ENCODE data around the gene PRPS2. TPM values are rescaled to one million over a fixed set of nuclear protein-coding genes. Genes with fewer than 3 reads are reported as not detected.
A peak's percentile ranks its signal among the peaks of the same experiment; 100 is the strongest.

Gene PRPS2
- total RNA-seq, 1 donor from 2014 or later: 13.2 TPM

DNA sequence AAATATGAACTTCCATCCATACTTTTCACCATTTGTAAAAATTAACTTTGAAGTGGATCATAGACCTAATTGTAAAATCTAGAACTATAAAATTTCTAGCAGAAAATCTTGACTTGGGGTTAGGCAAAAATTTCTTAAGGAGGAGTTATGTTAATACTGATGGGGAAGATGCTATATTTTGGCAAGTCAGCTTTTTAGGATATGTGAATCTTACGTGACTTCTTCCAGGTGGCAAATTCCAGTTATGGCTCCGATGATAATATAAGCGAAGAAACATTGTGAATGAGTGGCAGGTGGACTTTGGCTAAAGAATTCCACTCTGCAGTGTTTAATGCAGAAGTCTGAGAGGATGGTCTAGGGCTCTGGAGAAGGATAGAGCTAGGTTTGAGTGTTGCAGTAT lies 1.5 kb downstream of the PRPS2 start:
- Mint-ChIP-seq H3K27me3 (ENCODE audit: unreplicated experiment) (peaks cover 11% of the 10 kb centered on the region), H3K9me3 (ENCODE audit: unreplicated experiment) (no peaks in the 10 kb centered on the region), H3K4me1 (ENCODE audit: unreplicated experiment) (peaks cover 2% of the 10 kb centered on the region), H3K4me3 (ENCODE audit: unreplicated experiment) (peak overlapping the region; percentile 58), H3K27ac (ENCODE audit: unreplicated experiment) (no peak overlapping the region), H3K36me3 (ENCODE audit: unreplicated experiment) (peaks cover 2% of the 10 kb centered on the region)
- no peak for DNase-seq (ENCODE audit: extremely low spot score, unreplicated experiment)
- TF ChIP-seq, protein P1, sequence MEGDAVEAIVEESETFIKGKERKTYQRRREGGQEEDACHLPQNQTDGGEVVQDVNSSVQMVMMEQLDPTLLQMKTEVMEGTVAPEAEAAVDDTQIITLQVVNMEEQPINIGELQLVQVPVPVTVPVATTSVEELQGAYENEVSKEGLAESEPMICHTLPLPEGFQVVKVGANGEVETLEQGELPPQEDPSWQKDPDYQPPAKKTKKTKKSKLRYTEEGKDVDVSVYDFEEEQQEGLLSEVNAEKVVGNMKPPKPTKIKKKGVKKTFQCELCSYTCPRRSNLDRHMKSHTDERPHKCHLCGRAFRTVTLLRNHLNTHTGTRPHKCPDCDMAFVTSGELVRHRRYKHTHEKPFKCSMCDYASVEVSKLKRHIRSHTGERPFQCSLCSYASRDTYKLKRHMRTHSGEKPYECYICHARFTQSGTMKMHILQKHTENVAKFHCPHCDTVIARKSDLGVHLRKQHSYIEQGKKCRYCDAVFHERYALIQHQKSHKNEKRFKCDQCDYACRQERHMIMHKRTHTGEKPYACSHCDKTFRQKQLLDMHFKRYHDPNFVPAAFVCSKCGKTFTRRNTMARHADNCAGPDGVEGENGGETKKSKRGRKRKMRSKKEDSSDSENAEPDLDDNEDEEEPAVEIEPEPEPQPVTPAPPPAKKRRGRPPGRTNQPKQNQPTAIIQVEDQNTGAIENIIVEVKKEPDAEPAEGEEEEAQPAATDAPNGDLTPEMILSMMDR (IDR thresholded peaks at IDR 0.05): no peak

DNA sequence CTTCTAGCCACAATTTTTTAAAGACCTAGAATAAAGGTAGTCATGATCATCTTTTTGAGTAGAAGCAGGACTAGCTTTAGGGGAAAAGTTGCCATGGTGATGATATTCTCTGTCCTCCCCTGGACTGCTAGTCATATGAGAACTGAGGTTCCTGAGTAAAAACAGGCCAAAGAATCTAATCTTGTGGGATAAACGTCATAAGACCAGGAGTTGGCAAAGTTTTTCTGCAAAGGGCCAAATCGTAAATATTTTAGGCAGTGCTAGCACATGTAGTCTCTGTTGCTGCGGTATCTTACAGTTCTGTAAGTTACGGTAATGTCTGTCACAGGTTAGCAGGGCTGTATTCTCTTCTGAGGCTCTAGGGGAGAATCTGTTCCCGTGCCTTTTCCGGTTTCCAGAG lies 3.4 kb downstream of the PRPS2 start:
- Mint-ChIP-seq H3K27me3 (ENCODE audit: unreplicated experiment) (no peaks in the 10 kb centered on the region), H3K36me3 (ENCODE audit: unreplicated experiment) (peaks cover 2% of the 10 kb centered on the region), H3K4me1 (ENCODE audit: unreplicated experiment) (peaks cover 2% of the 10 kb centered on the region), H3K27ac (ENCODE audit: unreplicated experiment) (no peak overlapping the region), H3K4me3 (ENCODE audit: unreplicated experiment) (no peak overlapping the region), H3K9me3 (ENCODE audit: unreplicated experiment) (no peaks in the 10 kb centered on the region)
- TF ChIP-seq, protein P1 (IDR thresholded peaks at IDR 0.05): no peak
- no peak for DNase-seq (ENCODE audit: extremely low spot score, unreplicated experiment)

DNA sequence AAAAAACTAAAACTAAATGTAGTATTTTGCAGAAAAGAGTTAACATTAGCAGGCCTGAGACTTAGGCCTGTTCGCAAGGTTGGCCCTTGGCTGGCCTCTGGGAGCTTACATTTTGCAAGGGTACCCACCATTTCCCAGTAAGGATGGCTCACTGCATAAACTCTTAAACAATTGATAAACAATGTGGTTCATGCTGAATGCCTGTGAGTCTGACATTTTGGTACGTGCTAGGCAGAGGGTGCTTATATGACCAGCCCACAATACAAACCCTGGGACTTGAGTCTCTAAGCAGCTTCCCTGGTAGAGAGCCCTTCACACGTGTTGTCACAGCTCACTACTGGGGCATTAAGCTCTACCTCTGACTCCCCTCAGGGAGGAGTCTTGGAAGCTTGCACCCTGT lies 7.4 kb downstream of the PRPS2 start:
- Mint-ChIP-seq H3K27ac (ENCODE audit: unreplicated experiment) (no peak overlapping the region), H3K4me1 (ENCODE audit: unreplicated experiment) (no peaks in the 10 kb centered on the region), H3K9me3 (ENCODE audit: unreplicated experiment) (no peaks in the 10 kb centered on the region), H3K4me3 (ENCODE audit: unreplicated experiment) (no peak overlapping the region), H3K27me3 (ENCODE audit: unreplicated experiment) (no peaks in the 10 kb centered on the region), H3K36me3 (ENCODE audit: unreplicated experiment) (peaks cover 7% of the 10 kb centered on the region)
- DNase-seq (ENCODE audit: extremely low spot score, unreplicated experiment): no peak
- TF ChIP-seq, protein P1 (IDR thresholded peaks at IDR 0.05): no peak

DNA sequence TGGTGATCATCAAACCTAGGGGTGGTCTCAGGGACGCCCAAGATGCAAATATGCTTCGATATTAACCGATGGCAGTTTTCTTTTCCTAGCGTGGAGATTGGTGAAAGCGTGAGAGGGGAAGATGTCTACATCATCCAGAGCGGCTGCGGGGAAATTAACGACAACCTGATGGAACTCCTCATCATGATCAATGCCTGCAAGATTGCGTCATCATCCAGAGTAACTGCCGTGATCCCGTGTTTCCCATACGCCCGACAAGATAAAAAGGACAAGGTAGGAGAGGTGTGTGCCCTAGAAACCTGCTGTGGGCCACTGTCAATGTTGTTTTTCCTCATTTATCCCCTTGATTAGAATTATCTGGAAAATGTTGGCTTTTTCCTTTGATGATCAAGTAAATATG lies 7.9 kb downstream of the PRPS2 start:
- peaks cover 7% of the 10 kb centered on the region for H3K36me3 Mint-ChIP-seq (ENCODE audit: unreplicated experiment)
- no peak overlapping the region for H3K27ac Mint-ChIP-seq (ENCODE audit: unreplicated experiment)
- H3K4me3 Mint-ChIP-seq (ENCODE audit: unreplicated experiment): no peak overlapping the region
- H3K9me3 Mint-ChIP-seq (ENCODE audit: unreplicated experiment): no peaks in the 10 kb centered on the region
- no peaks in the 10 kb centered on the region for H3K4me1 Mint-ChIP-seq (ENCODE audit: unreplicated experiment)
- no peak for DNase-seq (ENCODE audit: extremely low spot score, unreplicated experiment)
- TF ChIP-seq, protein P1 (IDR thresholded peaks at IDR 0.05): no peak
- no peaks in the 10 kb centered on the region for H3K27me3 Mint-ChIP-seq (ENCODE audit: unreplicated experiment)

DNA sequence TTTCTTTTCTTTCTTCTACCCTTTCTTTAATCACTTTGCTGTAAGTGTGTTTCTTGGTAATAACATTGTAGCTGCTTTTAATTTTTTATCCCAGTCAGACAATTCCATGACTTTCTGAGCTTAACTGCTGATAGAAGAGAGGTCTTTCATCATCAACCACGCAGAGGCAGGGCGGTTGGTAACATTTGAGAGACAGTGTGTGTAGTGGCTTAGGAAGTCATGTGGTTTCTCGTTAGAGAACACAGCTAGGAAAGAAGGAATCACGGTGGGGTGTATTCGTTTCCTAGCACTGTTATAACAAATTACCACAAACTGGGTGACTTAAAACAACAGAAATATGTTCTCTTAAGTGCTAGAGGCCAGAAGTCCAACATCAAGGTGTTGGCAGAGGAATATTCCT lies 11.5 kb downstream of the PRPS2 start:
- Mint-ChIP-seq H3K4me1 (ENCODE audit: unreplicated experiment) (peaks cover 3% of the 10 kb centered on the region), H3K9me3 (ENCODE audit: unreplicated experiment) (no peaks in the 10 kb centered on the region), H3K36me3 (ENCODE audit: unreplicated experiment) (peaks cover 4% of the 10 kb centered on the region), H3K27ac (ENCODE audit: unreplicated experiment) (no peak overlapping the region), H3K4me3 (ENCODE audit: unreplicated experiment) (no peak overlapping the region), H3K27me3 (ENCODE audit: unreplicated experiment) (no peaks in the 10 kb centered on the region)
- no peak for DNase-seq (ENCODE audit: extremely low spot score, unreplicated experiment)
- TF ChIP-seq, protein P1 (IDR thresholded peaks at IDR 0.05): no peak
